ENCODE measurements around the gene CPZ.
A peak's percentile ranks its signal among the peaks of the same experiment; 100 is the strongest.

Gene CPZ

DNA sequence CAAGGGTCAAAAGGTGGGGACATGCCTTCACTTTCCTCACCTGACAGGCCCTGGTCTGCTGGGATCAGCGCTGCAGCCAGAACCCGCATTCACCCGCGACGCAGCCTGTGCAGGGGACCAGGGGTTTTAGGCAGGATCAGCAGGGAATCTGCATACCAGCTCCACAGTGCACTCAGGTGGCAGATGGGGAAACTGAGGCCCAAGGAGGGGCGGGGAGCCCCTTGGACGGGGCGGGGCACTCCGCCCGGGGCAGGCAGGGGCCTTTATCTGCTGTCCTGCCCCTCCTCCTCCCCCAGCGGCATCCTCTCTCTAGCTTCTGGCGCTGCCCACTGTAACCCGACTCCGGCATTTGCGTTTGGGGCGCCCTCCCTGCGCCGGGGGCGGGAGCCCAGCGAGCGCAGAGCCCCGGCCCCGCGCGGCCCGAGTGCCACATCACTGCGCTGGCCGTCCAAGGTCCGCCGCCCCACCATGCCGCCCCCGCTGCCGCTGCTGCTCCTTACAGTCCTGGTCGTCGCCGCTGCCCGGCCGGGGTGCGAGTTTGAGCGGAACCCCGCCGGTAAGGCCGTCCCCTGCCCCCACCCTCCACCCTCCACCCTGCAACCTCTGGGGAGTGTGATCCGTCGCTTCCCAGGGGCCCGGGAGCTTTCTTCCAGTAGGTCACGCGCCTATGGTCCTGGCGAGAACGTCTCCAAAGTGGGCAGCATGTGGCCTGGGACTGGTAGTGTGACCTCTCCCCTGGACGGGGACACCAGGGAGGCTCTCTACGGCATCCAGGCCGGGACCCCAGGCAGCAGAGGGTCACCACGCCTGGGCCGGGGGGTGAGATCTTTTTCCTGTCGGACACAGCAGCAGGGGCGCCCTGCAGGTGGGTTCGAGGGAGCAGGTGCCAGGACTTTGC is at the start of gene CPZ:
TSS of gene CPZ (plus strand) at position 400 of the 898 bp plus-strand sequence. CDS start at position 469, 69 bp downstream.
- DNase-seq (ENCODE audit: low spot score), result peak; percentile 68

DNA sequence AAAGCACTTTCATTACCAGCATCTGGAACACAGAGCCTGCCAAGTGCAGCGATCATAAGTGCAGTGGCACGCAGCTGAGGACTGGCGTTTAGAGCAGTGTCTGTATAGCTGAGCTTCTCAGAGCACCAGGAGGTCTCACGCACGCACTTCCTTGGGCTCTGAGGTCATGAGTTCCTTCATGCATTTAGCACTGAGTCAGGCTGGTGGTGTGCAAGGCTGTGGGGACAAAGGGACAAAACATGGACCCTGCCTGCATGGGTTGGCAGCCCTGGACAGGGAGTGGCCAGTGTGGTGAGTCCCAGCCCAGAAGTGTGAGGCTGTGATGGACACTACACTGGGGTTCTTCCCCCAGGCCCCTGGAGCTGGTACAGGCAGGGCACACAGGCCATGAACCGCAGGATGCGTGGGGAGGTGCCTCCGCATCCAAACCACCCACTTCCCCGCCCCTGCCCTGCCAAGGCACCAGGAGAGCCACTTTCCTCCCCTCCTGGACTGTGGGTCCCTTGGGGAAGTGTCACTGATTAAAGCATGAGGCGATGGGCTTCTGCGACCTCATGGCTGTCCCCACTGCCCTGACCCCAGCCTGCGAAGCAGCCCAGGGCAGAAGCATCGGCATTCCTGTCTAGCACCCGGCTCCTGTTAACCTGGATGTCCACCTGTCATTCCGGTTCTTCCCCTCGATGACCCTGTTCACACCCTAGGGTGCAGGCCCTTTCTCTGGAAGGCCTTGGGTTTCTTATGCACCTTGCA is 49.6 kb upstream of the CPZ start:
- no peak for DNase-seq (ENCODE audit: low spot score)

DNA sequence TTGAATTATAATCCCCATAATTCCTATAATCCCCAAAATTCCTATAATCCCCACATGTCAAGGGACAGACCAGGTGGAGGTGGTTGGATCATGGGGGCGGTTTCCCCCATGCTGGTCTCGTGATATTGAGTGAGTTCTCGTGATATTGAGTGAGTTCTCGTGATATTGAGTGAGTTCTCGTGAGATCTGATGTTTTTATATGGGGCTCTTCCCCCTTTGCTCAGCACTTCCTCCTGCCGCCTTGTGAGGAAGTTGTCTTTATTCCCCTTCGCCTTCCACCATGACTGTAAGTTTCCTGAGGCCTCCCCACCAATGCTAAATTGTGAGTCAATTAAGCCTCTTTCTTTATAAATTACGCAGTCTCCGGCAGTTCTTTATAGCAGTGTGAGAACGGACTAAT is 48.9 kb upstream of the CPZ start:
- DNase-seq (ENCODE audit: low spot score), result no peak

DNA sequence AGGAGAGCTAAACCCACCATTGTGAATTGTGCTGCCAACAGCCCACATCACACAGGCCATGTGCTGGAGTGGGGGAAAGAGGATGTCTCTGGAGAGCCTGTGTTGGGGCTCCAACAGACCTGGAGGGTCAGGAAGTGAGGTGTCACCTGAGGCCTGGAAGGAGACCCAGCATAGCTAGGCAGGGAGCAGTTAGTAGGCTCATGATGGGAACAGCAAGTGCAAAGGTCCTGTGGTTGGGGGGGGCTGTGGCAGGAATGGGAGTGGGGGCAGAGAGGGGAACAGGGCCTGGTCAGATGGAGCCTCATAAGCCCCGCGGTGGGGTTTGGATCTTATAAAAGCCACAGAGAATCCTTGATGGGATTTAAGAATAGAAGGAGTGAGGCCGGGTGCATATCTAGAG is 48.3 kb upstream of the CPZ start:
- no peak for DNase-seq (ENCODE audit: low spot score)

DNA sequence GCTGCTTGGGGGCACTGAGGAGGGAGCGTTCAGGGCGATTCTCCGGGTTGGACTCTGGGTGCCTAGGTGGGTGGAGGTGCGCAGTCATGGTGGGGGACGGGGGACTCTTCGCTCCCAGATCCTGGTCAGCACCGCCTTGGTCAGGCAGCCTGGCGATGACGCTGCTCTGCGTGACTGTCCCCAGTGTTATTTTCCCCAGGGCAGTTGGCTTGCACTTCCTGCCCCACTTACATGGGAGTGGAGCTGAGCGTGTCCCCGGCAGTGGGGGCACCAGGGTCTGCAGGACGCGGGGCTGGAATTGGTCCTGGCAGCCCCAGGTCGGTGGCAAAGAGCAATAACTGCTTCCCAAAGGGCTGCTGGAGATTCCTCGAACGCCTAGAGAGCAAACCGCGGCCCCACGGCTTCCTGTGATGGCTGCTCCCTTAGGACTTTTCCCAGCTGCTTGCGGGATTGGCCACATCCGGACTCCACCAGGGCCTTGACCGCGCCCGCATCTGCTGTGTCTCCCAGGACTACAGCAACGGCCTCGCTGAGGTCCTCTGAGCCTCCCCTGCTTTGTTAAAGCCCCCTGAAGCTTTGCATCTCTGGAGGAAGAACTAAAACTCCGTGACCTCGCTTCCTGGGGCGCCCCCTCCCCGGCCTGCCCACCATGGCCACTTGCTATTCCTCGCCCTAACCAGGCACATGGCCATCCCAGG is 47.7 kb upstream of the CPZ start:
- DNase-seq (ENCODE audit: low spot score), result no peak

DNA sequence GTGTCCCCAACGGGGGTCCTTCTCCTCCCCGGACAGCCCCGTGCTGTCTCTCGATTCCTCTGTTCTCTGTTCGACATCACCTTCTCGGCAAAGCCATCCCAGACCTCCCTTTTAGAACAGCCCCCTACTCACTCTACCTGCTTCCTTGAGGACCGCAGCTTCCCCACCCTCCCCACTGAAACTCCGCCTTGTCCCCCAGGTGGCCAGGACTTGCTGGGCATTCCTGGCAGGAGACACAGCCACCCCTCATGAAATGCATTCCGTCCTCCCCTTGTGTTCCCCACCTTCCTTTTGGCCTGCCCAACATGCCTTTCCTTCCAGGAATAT is 47.2 kb upstream of the CPZ start:
- DNase-seq (ENCODE audit: low spot score), result no peak

DNA sequence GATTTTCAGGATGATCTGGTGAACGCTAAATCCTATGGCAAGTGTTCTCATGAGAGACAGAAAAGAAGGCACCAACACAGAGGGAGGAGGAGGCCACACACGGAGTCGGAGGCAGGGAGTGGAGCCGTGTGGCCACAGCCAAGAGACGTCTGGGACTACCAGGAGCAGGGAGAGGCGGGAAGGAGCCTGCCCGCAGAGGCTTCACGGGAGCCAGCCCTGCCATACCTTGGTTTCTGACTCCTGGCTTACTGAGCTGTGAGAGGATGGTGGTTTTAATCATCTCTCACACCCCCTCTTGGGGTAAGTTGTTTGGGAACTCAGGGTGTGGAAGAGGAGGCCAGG is 45.8 kb upstream of the CPZ start:
- no peak for DNase-seq (ENCODE audit: low spot score)

DNA sequence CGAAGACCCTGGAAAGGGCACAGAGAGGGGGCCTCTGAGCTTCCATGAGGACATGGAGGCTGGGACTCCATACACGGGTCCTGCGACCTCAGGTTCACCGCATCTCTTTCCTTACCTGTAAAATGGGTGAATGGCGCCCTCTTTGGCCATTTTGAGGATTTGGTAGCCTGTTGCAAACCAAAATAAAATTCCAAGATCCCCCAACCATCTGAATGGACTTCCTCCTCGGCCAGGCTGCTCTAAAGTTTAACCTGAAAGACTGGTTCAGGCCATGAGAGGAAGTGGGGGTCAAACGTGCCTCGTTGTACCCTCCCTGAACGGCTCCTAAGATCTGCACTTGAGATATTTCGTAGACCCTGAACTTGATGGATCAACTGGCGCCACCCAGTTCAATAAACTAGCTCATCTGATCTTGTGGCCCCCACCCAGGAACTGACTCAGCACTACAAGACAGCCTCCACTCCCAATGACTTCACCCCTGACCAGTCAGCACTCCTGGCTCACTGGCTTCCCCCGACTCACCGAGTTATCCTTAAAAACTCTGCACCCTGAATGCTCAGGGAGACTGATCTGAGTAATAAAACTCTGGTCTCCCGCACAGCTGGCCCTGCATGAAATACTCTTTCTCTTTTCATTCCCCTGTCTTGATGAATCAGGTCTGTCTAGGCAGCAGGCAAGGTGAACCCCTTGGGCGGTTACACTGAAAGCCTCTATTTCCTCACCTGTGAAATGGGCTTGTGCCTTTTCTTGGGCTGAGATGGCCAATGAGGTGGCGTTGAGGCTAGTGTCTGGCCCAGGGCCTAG is 45.3 kb upstream of the CPZ start:
- peak; percentile 12 for DNase-seq (ENCODE audit: low spot score)

DNA sequence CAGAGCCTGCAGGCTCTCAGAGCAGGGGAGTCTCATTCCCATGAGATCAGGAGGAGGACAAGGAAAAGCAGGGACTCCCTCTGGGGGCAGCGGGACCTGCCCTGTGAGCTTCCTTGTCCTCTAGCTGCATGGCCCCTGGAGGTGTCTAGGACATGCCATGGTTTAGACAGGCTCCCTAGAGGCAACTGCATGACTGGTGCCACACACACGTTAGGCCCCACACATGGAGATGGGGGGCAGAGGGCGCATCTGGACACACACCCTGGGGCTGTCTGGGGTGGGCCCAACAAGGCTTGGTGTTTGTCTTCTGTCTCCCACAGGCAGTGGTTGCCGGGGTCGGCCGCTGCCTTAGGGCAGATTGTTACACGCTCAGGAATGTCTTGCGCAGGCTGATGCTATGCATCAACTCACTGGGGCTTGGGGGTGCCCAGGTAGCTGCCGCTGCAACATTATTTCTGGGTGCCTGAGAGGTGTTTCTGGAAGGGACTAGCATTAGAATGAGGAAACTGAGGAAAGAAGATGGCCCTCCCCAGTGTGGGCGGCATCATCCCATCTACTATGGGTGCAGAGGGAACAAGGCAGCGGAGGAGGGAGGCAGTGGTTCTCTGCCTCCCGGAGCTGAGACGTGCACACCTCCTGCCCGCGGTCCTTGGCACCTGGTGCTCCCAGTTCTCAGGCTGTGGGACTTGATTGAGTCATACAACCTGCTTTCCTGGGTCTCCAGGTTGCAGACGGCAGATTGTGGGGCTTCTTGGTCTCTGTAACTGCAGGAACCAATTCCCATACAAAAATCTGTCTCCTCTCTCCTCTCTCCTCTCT is 44.4 kb upstream of the CPZ start:
- DNase-seq (ENCODE audit: low spot score), result no peak

DNA sequence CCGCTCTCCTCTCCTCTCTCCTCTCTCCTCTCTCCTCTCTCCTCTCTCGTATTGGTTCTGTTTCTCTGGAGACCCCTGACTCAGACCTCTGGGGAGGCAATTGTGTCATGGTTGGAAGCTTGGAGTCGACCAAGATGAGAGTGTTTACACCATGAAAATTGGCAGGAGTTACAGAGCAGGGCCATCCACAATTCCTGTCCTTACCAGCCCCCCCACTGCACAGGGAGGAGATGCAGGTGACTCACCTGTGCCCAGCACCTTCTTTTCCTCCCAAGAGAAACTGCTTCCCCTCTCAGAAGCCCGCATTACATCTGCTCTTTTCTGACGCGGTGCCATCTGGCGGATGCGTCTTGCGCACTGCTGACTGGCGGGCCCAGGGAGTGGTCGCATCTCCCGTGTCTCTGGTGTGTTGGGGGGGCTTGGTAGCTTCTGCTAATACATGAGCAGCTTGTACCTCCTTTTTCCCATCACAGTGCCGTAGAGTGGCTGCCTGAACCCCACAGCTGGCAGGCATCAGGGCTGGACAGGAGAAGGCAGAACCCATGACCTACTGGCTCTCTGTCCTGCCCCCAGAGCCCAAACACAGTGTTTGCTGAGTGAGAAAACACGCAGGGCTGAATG is 43.7 kb upstream of the CPZ start:
- no peak for DNase-seq (ENCODE audit: low spot score)

DNA sequence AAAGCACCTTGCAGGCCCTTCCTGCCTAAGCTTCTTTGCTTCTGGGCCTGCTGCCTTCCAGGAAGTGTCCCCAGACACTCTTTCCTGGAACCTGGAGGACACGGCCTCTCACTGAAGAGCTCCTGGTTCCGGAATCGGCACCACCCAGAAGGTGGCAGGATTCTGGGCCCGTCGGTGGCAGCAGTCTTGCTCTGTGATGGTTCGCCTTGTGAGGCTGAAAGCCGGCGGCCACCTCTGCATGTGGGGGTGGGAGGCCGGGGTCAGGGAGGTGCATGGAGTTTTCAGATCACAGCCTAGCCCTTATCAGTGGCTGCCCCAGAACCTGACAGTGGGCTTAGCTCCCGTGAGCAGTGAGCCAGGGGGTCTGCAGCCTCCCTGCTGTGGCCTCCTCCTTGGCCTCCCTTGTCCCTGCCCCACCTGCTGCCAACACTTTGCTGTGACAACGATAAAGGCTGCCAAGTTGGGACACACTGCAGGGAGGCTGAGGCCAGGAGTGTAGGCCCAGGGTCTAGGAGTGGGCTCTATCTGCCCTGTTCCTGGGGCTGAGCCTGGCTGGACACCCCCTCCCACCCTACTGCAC is 43.1 kb upstream of the CPZ start:
- DNase-seq (ENCODE audit: low spot score), result no peak

DNA sequence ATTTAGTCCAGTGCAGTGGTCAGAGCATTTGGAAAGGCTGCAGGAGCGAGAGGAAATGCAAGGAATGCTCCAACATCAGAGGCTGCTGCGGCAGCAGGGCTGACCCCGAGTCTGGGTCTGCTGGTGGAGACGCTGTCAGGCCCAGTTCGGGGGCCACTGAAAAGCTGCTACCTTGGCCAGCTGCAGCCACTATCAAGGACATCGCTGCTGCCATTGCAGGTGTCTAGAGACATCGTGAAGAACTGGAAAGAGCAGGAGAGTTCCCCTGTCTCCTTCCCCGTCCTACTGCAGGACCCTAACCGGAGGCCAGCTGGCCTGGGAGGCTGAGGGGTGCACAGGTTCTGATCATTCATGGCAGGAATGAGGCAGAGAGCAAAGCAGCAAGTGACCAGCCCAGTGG is 41.9 kb upstream of the CPZ start:
- no peak for DNase-seq (ENCODE audit: low spot score)

DNA sequence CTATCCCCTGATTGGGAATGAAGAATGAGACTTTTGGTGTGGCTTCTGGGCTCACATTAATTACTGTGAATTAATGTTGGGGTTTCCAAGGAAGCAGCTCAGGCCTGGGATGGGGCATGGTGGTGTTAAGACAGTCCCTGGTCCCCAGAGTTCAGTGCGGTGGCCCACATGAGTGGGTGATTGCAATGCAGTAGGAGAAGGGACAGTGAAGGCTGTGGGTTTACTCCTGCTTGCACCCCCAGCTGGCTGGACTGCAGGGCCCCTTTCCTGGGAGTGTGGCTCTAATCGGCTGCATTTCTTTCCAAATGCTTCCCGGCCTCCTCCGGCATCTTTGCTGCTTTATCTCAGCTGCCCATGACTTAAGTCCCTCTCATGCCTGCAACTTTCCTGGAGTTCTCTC is 40.5 kb upstream of the CPZ start:
- no peak for DNase-seq (ENCODE audit: low spot score)

DNA sequence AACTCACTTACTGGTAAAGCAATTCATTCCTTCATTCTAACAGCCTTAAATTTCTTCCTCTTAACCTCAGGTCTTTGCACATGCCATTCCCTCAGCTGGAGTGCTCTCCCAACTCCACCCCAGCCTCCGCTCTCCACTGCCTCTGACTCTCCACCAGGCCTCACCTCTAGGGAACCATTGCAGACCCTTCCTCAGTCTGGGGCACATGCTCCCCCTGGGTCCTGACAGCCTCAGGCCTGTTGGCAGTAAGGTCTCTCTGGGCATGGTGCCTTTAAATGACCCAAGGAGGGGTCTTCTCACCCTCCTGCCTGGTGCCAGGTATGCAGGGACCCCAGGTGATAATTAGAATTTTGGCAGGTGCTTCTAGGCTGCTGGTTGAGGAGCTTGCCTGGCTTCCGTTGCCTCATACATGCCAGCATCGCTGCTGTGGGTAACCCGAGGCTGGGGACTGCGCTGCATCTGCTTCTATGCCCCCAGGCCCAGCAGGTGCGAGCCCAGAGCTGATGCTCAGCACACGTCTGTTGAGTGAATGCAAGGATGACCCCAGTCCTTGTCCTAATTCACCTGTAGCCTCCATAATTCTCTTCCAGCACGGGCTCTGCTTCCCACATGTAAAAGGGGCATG is 39.9 kb upstream of the CPZ start:
- no peak for DNase-seq (ENCODE audit: low spot score)

DNA sequence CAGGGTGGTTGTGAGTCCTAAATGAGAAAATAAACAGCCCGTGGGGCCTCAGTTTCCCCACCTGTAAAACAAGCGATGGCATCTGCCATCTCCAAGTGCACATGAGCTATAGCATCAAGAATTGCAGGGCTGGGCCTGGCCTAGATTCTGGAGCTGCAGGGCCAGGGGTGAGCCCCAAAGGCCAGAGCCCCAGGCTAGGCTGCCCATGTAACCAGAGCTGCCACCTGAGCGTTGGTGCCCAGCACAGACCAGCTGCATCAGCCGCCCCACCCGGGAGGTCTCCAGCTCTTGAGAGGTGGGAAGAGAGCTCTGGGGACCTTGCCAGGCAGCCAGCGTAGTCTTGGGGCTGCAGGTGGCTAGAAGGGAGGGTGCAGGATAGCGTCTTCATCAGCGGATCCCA is 39.3 kb upstream of the CPZ start:
- DNase-seq (ENCODE audit: low spot score), result no peak

DNA sequence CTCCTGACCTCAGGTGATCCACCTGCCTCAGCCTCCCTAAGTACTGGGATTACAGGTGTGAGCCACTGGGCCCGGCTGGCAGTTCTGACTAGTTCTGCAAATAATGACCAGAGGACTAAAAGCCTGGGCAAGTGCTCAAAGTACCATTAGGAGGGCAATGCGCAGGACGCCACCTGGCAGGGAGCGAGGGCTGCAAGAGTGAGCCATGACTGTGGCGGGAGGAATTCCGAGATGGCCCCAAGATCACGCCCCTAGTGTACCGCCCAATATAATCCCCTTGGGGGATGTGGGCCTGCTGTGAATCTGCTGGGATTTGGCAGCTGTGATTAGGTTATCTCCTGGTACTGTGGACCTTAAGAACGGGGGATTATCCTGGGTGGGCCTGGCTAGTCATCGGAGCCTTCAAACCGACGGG is 38.6 kb upstream of the CPZ start:
- no peak for DNase-seq (ENCODE audit: low spot score)

DNA sequence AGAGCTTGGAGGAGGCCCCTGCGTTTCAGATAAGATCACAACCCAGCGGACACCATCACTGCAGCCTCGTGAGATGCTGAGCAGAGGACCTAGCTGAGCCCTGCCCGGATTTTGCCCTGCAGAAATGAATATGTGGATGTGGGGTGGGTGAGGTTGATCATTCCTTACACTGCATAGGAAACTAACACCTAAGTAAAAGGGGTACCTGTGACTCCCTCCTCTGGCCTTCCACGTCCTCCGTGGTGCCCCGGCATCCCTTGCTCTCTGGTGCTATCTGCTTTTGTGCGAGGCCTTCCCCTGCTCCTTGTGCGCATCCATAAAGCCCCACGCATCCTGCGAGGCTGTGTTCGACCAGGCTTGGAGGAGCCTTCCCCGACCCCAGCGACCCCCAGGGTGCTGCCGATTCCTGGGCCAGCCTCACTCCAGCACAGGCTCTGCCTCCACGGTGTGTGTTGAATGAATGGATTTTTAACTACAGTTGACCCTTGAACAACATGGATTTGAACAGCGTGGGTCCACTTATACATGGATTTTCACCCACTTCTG is 37.9 kb upstream of the CPZ start:
- DNase-seq (ENCODE audit: low spot score), result no peak

DNA sequence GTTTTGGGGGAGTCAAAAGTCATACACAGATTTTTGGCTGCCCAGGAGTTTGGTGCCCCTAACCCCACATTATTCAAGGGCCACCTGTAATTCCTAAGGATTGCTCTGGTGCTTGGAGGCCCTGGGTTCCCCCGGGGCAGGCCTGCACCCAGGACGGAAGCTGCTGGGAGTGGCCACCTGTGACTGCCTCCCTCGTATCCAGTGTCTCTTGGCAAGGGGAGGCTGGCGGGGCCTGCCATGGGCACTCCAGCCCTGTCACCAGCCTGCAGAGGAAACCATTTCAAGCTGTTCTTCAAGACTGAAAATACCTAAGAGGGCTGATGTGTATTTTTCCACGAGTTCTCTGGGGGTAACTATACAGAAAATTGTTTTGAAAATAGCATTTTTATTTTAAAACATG is 36.8 kb upstream of the CPZ start:
- no peak for DNase-seq (ENCODE audit: low spot score)

DNA sequence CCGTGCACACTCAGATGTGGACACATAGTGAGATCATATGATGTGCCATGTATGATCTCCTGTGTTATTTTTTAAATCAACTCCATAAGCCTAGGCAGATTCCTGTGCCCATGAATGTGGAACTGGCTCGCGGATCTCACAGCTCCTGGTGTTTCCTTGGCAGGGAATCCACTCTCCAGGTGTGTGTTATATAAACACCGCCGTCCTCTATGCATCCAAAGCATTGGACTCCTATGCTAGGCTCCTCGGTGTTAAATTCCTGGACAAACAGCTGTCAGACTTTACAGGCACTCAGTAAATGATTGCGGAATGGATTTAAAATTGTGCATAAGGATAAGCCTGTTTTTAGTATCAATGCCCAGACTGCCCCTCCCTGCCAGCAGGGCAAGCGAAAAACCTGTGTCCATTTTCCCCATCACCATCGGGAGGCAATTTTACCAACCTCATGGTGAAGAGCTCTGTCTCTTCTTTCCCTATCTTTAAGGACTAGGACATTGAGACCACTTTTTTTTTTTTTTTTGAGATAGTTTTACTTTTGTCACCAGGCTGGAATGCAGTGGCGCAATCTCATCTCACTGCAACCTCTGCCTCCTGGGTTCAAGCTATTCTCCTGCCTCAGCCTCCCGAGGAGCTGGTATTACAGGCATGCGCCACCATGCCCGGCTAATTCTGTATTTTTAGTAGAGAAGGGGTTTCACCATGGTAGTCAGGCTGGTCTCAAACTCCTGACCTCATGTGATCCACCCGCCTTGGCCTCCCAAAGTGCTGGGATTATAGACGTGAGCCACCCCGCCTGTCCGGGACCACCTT is 36.0 kb upstream of the CPZ start:
- no peak for DNase-seq (ENCODE audit: low spot score)
